Heart left ventricle (tissue), 13 donors: ENCODE measurements around the gene CD80.

Experiments
- POLR2A ChIP-seq, 2 donors: fragments of 450-650 bp; IDR thresholded peaks; one replicate each; pipeline ENCODE4 v1.6.1; 2017; ENCODE audit warnings: antibody characterized with exemption in 2 of 2, mild to moderate bottlenecking in 2 of 2, moderate library complexity in 2 of 2
- TF ChIP-seq, protein P1 (sequence below), 12 donors: fragments of 200-600 bp; sonication (generic) in 4 of 12; IDR thresholded peaks; one replicate each; pipeline versions ENCODE4 v1.5.0 to v1.8.0; 2018 to 2022; ENCODE audit warnings: antibody characterized with exemption in 12 of 12, mild to moderate bottlenecking in 5 of 12
- donor health status: ischemic (EF 13 %, LVEDD 7.1; RV severe dilation, severe dysfunction).
- donor health status: DM: no; HTN: yes; CAD: no.
- donor health status: DM: no; HTN: no; CAD: no.
- donor health status: ischemic (EF 25% LVEDD 6.9; RV normal size, moderate dysfunction).
- donor health status: ischemic (EF 25% LVEDD 5.7; RV mildly dilated, moderate dysfunction).
- donor health status: ischemic (EF 35%, LVEDD 5.7; RV mildly dilated, moderate dysfunction).
- donor health status: nonischemic (EF 11% LVEDD 7.7; RV severe dilation, severe dysfunction).
- donor health status: DM: yes; HTN: yes; CAD: no.
- donor health status: PGD.
- donor health status: ischemic (EF 29% LVEDD 5.4; RV normal size, mild dysfunction).
- donor health status: nonischemic (EF 23%, LVEDD 6.1; RV moderate dilation, normal function).

DNA sequence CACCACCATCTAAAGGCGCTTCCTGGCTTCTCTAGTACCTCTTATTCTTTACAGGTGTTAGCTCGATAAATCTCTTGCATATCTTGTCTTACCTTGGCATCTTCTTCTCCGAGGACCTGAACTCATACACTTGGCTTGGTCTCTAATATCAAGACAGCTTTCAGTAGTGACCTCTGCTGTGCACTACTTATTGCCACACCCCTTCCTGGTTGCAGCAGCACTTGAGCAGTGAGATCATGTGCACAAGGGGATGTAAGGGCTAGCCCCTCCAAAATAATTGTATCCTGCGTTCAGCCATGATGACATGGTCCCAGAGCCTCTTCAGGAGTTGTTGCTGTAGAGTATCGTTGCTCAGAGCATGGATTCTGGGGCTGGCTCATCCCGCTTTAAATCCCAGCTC is 37.0 kb upstream of the CD80 start:
- TF ChIP-seq, protein P1, sequence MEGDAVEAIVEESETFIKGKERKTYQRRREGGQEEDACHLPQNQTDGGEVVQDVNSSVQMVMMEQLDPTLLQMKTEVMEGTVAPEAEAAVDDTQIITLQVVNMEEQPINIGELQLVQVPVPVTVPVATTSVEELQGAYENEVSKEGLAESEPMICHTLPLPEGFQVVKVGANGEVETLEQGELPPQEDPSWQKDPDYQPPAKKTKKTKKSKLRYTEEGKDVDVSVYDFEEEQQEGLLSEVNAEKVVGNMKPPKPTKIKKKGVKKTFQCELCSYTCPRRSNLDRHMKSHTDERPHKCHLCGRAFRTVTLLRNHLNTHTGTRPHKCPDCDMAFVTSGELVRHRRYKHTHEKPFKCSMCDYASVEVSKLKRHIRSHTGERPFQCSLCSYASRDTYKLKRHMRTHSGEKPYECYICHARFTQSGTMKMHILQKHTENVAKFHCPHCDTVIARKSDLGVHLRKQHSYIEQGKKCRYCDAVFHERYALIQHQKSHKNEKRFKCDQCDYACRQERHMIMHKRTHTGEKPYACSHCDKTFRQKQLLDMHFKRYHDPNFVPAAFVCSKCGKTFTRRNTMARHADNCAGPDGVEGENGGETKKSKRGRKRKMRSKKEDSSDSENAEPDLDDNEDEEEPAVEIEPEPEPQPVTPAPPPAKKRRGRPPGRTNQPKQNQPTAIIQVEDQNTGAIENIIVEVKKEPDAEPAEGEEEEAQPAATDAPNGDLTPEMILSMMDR (IDR thresholded peaks at IDR 0.05), result no peak
- no peak for TF ChIP-seq POLR2A (IDR thresholded peaks at IDR 0.05)
